DMS79 treated with DMSO at 0.1 percent for 48 hours (cell line): ENCODE measurements around the gene NKAIN2.

Experiments
- DNase-seq: peaks from one replicate; lab custom pipeline; 2025; lab: John Stamatoyannopoulos, UW

NKAIN2 gene

DNA sequence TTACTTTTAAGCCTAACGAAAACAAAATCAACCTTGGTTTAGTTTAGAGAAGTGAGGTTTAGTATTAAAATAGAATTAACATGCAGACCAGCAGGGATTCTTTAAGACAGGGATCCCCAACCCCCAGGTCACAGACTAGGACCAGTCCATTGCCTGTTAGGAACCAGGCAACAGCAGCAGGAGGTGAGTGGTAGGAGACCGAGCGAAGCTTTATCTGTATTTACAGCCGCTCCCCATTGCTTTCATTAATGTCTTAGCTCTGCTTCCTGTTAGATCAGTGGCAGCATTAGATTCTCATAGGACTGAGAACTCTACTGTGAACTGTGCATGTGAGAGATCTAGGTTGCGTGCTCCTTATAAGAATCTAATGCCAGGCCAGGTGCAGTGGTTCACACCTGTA is 225.9 kb downstream of the NKAIN2 start:
- no peak for DNase-seq

DNA sequence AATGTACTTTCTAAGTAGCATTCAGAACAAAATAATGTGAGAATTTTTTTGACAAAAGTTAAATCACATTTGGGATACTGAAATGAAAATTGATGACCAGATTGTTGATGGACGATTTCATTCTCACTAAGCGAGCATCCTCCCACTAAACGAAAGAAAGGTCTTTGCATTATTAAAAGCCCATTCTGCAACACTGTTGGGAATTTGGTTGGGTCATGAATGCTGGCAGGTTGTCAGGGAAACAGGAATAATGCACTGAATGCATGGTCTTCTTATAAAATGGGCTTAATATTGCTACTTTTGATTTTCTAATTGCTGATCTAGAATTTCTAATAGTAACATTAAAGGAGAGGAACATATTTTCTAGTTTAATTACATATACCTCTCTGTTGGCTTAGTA is 229.8 kb downstream of the NKAIN2 start:
- DNase-seq = no peak

DNA sequence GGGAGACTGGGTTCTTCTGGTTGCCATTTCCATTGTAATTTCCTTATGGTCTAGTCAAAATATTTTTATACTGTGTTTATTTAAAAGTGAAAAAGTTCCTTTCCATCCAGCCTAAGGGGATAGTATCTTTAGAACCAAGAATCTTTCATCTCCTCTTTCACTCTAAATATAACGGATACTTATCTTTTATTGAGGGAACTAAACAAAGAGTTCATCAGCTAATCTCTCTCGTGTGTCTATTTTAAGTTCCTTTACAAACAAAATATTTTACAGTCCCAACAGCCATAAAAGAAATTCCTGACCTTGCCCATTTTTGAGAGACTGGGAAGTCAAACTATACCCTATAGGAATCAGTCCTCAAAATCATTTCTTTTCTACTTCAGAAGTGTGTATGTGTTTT is 232.7 kb downstream of the NKAIN2 start:
- no peak for DNase-seq

DNA sequence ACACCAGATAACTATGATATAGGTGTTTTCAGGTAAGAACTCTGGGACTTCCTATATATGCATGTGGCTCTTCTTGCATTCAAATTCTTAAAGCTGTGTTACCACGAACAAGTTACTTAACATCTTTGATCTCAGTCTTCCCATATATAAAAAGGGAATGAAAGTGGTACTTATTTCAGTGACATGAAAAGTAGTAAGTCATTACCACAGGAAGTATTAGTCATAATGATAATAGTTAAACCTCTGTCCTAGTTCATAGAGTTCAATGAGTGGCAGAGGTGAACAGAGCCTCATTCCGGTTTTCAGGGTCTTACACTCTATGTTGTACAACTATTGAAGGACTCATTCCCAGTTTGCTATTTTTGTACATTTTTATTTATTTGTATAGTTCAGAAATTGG is 237.0 kb downstream of the NKAIN2 start:
- DNase-seq = no peak

DNA sequence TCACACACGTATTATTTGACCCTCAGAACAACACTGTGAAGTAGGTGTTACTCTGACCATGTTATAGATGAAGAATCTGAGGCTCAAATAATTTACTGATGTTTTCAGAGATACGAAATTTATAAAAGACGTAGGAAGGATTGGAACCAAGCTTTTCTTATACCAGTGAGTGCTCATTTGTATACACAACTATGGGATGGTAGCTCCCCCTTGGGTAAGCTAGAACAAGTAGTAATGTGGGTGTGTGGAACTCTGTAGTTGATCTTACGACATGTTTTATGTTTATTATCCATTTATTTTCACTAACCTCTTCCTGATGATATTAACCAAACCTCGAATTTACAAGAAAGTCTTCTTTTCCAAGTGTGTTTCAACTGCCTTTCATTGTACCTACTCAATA is 248.5 kb downstream of the NKAIN2 start:
- no peak for DNase-seq

DNA sequence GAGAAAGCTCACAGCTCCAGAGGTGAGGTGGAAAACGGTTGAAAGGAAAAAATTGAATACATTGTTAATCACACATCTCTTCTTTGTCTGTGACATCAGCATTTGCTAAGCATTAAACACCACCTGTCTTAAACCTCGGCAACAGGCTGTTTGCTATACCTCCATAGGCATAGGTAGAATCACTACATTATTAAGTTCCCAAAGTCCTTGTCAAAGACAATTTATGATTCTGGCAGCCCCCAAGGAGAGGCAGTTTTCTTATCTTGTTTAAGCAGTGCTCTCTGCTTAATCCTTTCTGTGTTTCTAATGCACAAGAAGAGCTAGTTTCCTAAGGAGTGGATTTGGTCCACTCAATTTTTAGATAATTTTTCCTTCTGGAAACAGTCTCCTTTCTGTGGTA is 249.7 kb downstream of the NKAIN2 start:
- DNase-seq = no peak

DNA sequence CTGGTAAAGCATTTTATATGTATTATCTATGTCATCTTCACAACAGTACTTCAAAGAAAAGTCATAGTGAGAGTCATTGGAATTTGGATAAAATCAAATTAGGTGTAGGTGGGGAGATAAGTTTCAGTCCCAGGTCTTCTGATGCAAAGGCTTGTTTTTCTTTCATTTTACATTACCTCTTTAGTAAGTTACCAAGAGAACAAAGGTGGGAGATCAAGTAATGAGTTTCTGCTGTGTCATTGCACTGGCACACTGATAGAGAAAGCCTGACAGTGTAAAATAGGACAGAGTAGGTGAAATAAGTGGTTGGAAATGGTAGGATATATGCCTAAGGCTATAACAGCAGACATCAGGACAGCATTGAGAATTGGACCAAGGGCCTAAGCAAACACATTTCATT is 250.4 kb downstream of the NKAIN2 start:
- no peak for DNase-seq

DNA sequence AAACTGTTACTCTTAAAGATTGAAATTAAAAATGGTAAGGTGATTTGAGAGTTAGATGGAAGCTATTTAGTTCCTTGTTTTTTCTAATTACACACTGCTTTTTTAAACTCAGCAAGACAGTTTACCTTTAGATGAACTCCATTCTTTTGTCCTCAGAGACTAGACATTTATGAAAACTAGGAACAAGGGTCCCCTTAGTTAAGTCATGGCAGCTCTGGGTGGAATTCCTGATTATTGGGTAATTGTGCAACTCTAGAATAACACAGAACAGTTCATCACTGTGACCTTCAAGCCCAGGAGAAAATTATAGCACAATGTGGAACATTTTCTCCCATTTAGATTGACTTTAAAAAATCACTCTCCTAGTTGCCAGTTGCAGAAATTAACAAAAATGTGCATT is 251.7 kb downstream of the NKAIN2 start:
- no peak for DNase-seq

DNA sequence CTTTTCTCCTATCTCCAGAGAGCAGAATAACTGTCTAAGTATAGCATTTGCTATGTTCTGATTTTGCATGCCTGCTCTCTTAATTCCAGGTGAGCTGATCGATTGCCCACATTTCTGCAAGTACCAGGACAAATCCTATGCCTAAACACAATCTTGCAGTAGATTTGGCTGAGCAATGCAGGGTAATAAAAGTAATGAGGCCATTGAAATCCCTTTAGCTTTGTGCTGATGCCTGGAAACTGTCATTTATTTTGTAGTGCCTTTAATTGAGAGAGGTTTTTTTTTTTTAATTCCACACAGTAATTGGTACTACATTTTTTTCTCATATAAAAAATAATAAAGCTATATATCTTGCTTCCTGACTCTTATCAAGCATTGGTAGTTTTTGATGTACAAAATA is 252.3 kb downstream of the NKAIN2 start:
- DNase-seq = peak; percentile 88

DNA sequence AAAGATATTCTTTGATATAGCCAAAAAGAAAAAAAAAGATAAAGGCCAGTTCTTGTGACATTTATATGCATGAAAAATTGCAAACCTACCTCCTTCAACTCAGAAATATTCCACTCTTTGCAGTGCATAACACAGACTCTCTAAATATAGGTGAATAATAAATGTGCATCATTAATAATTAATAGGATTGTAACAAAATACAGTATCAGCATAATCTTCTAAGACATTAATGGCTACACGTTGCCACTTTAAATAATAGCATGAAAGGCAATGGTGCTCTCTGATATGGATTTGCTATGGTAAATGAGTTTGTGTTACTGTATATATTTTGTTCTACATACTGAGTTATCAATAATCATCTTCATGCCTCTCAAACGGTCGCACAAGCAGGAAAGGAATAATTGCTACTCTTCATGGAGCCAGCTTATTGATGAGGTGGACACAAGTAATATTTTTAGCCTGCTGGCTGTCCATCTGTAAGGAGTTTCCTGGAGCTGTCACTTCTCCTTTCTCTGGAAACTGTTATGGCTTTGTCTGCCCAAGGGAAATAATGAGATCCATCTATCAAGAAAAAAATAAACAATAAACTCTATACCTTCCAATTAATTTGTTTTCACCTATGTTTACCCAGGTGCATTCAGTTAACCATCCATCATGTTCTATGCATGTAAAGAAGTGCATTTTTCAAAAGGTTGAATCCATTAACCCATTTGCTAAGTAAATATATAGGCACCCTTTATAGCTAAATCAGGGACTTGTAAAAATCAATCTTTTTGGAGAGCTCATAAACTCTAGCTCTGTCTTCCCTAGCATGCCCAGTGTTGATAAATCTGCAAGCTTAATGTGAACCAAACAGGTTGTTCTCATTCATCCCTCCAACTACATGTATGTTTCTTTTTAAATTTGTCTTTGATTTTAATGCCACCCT is 253.0 kb downstream of the NKAIN2 start:
- DNase-seq = peak; percentile 67

DNA sequence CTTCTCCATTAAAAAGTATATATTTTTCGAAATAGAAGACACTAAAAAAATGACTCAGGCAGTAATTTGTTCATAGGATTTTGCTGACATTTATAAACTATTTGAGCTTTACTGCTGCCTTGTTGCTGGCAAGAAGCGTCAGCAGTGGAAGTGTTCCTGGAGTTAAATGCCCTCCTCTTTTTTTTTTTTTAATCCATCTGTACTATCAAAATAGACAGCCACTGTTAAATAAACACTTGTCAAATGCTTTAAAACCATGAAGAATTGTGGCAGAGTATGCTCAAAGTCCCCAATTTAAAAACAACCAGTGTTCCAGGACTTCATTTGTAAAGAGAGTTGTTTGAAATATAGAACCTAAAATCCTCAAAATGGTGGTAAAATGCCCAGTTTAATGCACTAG is 253.8 kb downstream of the NKAIN2 start:
- DNase-seq = peak; percentile 61

DNA sequence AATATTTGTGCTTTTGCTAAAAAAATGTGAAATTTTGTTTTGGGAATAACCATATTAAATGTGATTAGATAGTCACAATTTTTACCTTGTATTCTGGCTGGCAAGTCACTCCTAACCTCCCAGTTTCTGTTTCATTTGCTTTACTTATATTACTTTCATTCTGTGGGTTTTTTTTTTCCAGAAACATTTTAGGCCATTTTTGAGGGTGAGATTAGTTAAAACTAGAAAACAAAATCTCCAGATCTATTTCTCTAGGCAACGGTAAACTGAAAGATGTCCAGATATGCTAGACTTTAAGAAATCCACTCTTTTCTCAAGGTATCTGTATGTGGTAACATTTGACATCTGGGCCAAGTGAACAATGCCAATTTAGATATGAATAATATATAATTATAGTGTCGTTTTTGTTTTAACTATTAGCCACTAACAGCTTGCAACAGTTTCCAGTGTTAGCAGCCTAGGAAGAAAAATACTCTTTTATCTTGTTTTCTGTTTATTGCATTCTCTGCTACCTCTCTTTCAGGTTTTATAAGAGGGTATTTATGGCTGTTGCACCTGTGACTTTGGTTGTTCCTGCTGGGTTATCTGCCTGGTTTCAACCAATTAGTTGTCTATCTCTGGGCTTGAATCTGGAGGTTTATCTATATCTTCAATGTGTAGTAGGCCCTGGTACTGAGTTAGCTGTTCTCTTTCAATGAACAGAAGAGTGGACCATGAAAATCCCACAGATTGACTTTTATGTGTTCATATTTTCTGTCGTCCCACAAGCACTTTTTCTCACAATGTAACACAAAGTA is 260.9 kb downstream of the NKAIN2 start:
- DNase-seq = no peak

DNA sequence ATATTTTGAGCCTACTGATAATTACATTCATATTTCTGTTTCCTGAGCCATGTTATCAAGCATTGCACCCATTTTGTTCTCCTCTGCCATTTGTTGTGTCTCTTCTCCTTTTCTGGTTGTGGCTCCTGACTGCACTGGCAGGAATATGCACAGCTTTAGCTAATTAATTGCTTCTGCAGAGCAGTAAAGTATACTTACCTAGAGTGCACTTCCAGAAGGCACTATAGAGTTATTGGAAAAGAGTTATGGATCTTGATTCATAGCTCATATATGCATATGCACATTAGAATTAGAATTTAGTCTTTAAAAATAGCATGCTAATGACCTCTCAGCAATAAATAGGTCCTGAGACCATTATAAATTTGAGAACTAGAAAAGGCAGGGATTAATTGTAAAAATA is 262.6 kb downstream of the NKAIN2 start:
- no peak for DNase-seq

DNA sequence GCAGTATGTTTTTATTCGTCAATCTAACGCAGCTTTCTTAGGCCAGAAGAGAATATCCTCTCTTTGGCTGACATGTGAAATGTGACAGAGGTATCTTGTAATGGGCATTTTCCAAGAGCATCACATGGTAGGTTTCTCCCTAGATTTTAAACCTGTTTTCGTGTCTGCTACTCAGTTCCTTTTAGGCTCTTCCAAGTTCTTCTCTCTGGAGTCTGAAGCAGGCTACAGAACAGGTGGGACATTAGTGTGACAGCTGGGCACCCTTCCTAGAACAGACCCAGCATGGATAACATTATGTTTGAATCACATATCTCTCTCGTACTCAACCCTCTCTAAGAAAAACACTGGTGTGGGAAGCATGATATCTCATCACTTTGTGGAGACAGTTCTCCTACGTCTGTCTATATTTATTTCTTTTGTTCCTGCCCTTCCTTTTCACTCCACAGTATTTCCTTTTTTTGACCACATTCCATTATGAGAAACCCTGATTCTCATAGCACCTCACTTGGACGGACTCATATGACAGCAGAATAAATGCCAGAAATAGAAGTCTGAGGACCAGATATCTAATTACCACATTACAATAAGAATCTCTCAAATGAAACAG is 263.4 kb downstream of the NKAIN2 start:
- DNase-seq = no peak

DNA sequence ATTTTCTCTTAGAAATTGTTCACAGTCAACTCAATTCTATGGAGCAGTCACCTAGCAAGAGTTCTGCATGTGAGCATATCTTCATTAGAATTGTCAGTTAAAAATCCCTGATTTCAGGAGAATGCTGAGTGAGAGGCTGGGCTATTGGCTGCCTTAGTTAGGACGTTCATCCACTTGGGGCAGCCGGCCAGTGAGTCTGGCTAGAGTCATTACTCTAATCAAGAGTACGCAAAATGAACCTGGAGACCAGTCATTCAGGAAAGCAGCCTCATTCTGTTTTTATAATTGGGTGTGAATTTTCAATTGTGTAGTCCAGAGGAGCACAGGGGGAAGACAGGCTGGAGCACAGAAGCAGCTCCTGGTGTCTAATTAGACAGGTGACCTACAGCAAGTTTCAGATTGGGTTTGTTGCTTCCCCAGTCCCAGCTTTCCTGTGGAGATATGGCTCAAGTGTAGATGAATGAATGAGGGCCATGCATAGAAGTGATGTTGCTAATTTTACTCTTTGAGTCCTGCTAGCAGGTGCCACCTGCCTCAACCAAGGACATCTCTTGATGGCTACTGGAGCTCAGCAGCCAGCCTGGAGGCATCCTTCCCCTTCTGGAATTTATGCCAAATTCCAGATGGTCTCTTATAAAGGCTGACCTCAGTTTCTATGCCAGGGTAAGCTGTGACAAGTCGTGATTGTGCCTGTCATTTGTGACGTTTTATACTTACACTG is 265.7 kb downstream of the NKAIN2 start:
- no peak for DNase-seq

DNA sequence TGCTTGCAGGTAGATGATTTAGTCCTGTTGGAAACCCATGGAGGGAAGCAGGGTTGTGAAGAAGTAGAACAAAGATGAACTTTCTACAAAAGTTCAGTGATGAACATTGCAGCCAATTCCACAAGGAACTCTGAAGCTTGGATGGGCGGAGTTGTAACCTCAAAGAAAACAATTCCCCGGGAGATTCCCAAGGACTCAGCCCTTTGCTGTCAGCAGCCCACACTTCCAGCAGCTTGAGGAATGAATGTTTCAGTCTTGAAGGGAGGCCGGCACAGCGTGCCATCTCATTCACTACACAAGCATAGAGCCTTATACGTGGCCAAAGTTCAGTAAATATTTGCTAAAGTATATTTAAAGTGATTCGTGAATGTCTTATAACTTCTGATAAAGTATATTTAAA is 269.4 kb downstream of the NKAIN2 start:
- no peak for DNase-seq

DNA sequence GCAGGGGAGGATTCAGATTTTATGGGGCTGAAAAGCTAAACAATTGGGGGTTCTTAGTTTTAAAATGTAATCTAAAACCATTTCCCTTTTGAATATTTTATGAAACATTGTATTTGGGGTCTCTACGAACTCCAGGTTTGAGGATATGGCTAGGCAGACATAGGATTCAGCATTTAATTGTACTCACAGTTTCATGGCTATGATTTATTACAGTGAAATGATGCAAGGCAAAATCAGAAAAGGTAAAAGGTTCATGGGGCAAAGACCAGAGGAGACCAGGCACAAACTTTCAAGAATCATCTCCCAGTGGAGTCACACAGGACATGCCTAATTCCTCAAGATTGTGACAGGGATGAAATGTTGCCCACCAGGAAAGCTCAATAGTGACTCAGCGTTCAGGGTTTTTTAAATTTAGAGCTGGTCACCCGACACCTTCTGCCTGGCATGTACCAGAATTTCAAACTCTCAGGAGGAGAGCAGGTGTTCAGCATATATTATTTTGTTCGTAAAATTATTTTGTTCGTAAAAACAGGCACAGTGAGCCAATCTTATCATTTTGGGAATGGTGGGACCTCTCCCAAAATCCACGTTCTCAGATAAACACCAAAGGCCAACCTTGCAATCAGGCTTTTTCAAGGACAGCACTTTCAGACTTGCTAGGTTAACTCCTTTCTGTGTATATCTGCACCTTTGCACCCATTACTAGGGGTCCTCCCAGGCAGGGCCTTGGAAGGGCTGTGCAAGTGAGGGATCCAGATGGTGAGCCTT is 270.3 kb downstream of the NKAIN2 start:
- peak; percentile 19 for DNase-seq

DNA sequence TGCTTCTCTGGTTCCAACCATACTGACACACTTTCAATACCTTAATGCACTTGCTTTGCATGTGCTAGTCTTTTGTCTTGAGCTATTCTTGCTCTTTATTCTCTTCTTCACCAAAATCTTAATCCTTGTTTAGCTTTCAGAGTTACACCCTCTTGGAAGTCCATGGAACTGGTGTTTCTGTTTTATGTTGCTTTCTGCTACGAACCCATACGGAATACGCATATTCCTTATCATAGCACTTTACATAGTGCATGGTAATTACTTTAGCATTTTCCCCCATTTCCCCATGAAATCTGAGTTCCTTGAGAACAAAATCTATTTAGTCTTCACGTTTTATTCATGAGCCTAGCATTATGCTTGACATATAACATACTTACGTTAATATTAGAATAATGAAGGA is 270.9 kb downstream of the NKAIN2 start:
- no peak for DNase-seq

DNA sequence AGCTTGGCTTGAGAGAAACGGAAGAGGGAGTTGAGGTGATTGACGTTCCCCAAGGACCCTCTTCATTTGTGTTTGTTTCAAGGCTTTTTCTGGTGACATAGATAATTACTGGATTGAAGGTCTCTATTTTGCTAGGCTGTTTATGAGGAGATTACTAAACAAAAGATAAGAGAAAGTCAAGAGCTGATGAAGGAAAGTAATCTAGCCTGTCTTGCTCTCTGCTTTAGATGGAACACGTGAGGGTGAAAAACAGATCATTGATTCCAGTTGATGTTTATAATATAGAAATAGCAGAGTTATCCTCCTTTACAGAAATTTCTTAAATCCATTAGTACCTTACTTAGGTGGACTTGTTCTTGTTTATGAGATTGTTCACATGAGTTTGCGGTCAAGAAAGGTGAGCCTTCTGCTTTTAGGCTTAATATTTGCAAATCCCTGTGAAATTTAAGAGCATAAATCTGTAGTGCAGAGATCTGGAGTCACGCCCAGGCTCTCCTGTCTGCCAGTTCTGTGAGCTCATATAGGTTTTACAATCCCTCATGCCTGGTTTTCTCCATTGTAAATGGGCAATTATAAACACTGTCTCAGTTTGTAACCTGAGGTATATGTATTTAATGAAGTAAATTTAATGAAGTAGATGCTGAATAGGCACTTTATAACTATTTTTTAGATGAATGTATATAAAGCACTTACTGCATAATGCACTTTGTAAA is 272.8 kb downstream of the NKAIN2 start:
- DNase-seq = peak; percentile 92

DNA sequence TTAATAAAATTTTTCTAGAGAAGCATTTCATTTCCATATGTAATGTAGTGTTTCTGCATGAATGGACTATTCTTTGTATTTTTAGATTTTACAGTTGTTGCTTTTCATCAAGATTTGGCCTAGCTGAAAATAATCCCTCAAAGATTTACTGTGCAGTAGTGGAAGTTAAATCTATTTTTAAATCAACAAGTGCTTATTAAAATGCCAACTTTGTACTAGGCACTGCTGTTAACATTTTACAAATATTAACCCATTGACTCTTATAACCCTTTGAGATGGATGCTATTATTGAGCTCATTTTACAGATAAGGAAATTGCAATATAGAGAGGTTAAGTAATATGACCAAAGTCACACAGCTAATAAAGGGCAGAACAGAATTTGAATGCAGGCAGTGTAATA is 274.5 kb downstream of the NKAIN2 start:
- no peak for DNase-seq

DNA sequence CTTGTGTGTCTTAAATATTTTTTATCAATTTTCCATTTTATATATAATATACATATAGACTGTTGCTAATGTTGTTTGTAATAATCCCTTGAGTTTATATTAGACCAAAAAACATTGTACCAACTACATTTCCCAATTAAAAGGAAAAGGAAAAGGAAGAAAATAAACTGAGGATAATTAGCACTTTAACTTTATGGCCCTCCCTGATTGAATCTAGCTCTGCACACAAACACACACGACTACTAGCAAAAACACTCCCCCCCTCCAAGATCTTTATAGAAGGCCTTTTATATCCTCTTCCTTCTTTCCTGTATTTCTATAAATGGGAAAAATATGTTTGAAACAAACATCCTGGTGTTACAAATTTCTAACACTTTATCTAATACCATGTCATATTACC is 276.8 kb downstream of the NKAIN2 start:
- no peak for DNase-seq
